Measurements from ENCODE around the gene APEX2.
"Not testable (repeated sequence)": the region's sequence is repeated elsewhere in the genome, so short reads cannot be mapped to it uniquely, and the experiment has no call there.

The APEX2 gene

DNA sequence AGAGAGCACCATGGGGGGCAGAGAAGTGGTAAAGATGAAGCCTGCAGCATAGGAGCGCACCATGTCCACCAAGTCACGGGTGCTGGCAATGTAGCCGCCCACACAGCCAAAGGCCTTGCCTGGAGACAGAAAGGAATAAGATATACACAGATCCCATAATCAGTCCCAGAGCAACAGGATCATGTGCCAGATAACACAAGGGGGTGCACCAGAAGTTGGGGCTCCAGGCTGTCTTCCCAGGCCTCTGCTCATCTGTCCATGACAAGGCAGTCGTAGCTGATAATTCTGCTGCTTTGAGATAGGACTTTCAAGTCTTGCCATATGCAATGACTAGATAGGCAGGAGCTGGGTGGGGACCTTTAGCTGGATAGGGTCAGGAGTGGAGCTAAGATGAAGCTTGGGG lies 14.7 kb downstream of the APEX2 start:
- DNase-seq (ENCODE audit: low spot score), result no peak

DNA sequence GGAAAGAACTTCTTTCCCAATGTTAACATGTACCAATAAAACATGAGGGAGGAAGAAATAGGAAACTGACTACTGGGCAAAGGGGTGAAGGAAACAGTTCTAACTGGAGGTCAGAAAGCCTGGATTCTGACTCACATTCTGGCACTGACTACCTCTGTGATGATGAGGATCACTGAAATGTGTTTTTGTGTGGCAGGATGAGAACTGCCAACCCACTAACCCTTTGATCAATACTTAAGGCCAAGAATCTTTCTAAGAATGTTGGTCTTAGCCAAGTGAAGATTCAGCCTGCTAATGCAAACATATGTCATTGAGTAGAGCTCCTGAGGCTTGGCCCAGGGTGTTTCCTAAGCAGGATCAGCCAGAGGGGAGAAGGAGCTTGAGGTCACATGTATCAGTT lies 26.0 kb downstream of the APEX2 start:
- DNase-seq (ENCODE audit: low spot score), result no peak

DNA sequence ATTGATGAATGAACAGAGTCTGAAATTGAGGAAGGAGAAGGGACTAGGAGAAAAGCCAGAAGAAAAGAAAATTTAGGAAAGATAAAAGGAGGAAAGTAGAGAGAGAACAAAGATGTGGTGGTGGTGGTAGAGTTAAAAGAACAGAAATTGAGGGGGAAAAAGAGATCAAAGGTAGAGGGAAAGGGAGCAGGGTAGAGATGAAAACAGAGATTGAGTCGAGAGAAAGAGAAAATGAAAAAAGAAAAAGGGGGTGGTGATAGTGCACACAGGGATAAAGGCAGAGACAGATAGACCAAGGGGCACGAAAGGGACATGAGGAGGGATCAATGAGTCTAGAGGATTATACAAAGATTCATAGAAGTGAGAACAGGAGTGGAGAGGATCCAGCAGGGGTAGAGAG lies 26.7 kb downstream of the APEX2 start:
- DNase-seq (ENCODE audit: low spot score), result no peak

DNA sequence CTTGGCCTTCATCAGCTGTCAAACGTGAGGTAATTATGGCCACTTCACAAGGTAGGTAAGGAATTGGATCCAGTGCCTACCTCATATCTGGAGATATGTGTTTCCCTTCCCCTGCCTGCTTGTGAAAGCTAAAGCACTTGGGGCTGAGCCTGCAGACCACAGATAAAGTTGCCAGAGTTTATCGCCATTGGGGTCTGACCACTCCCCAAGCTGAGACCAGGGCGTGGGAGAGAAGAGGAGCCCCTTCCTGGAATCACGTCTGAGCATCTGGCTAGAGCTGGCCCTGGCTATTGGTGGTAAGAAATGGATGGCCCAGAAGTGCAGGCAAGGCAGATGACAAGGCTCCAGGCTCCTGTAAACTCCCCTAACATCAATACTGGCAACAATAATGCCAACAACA lies 27.9 kb downstream of the APEX2 start:
- DNase-seq (ENCODE audit: low spot score), result no peak

DNA sequence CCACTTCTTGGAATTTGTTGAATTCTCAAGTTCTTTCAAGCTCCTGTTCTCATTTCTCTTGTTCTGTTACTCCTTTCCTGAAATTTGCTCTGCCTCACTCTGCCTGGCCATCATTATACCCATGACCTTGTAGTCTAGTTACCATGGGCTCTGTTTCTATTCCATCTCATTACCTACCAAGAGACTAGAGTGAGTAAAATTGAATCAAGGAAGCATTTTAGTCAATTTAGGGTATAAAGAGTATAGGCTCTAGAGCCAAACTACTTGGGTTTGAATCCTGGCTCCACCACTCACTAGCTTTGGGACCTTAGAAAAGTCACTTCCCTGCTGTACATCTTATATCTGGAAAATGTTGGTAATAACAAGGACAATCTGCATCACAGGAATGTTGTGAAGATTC lies 28.4 kb downstream of the APEX2 start:
- DNase-seq (ENCODE audit: low spot score), result no peak

DNA sequence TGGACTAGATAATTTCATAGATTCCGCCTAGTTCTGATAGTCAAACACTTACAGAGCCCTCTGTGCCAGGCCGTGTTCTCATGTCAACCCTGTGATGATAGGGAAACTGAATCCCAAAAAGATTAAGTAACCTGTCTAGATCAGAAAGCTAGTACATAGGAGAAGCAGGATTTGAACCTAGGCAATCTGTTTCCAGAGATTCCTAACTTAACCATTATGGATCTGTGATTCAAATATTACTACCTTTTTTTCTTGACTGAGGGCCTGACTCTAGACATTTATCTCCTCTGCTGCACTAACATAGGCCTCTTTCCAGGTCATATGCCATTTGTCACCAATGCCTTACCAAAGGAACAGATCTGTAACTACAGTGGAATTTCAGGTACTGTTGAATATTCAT lies 29.1 kb downstream of the APEX2 start:
- no peak for DNase-seq (ENCODE audit: low spot score)

DNA sequence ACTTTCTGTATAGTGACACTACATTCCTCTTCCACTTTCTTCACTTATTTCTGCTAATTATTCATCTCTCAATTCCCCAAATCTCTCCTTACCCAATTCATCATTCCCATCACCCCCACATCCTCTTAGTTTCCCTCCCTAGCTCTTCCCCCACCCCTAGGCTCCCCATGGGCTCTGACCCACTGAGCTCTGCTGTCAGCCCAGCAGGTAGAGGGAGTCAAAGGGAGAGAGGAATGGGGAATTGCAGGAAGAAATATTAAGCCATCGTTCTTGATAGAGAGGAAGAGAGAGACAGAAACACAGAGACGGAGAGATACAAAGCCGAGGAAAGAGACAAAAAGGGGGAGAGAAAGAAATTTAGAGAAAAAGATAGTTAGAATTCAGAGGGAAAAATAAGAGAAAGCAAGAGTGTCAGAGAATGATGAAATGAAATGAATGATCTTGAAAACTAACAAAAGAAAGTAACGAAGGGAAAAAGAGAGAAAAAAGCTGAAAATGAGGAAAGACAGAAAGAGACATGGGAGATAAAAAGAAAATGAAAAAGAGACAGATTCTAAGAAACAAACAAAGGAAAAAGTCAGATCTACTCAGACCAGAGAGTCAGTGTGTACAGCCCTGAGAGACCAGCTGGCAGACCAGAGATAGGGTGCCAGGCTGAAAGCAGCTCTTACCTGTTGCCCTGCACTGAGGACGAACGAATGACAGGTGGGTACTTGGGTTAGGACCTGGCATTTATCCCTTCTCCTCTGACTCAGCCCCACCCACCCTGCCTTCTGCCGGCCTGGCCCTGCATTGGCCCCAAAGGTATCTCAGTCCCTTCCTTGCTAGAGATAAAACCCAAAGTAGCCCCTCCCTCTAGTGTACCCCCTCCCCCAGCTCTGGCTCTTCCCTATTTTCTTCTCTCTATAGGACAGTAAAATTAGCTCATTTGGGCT lies 30.4 kb downstream of the APEX2 start, which contains the start of gene ALAS2:
TSS of gene ALAS2 (minus strand) at position 707 of the 935 bp plus-strand sequence. CDS start 4,977 bp downstream, outside the sequence.
- DNase-seq (ENCODE audit: low spot score), result no peak

DNA sequence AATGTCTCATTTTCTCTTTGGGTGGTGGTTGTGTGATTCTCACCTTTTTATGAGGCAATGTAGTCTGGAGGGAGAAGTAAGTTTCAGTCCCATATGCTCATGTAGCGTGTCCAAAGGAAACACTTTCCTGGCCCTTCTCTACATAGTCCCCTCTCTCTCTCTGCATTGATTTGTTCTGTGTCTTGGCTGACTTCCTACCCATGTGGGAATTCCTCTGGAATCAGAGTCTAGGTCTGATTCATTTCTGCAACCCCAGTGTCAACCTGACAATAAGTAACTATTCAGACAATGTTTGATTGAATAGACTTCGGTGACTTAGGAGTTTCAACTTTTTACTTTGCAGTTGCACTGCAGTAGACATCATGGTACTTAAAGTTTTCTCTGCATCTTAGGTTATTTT lies 33.3 kb downstream of the APEX2 start:
- no peak for DNase-seq (ENCODE audit: low spot score)

DNA sequence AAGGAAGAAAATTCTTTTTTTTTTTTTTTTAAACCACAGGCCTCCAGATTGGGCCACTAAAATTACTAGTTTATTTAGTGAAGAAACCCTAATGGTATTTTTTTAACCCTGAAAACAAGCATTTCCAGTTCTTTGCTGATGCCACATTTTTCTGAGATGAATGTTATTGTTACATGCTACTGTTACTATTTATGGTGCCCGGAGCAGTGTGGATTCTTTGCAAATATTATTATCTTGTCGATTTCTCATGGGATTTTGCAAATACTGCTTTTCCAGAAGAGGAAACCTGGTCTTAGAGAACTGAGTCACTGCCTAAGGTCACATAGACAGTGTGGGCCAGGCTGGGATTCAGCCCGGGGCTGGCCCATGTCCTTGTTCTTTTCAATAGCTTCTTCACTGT lies 39.3 kb downstream of the APEX2 start:
- DNase-seq (ENCODE audit: low spot score), result no peak

DNA sequence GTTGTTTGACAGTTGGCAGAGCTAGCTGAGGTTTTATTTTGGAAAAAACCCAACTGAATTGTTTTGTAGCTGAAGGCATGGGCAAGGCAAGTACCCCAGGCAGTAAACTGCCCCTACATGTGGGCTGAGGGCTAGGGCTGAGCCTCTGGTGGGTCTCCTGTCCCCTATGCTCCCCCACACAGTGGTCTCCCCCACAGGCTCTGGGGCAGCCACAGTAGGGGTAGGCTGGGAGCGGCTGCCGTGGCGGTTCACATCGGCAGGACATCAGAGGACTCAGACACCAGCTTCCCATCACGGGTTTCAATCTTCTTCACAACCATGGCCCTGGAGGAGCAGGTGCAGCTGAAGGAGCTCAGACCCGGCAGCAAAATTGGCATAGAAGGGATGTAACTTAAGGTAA lies 41.4 kb downstream of the APEX2 start:
- no peak for DNase-seq (ENCODE audit: low spot score)

DNA sequence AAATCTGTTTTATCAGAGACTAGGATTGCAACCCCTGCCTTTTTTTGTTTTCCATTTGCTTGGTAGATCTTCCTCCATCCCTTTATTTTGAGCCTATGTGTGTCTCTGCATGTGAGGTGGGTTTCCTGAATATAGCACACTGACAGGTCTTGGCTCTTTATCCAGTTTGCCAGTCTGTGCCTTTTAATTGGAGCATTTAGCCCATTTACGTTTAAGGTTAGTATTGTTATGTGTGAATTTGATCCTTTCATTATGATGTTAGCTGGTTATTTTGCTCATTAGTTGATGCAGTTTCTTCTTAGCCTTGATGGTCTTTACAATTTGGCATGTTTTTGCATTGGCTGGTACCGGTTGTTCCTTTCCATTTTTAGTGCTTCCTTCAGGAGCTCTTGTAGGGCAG lies 50.4 kb downstream of the APEX2 start:
- DNase-seq (ENCODE audit: low spot score), result not testable (repeated sequence)

DNA sequence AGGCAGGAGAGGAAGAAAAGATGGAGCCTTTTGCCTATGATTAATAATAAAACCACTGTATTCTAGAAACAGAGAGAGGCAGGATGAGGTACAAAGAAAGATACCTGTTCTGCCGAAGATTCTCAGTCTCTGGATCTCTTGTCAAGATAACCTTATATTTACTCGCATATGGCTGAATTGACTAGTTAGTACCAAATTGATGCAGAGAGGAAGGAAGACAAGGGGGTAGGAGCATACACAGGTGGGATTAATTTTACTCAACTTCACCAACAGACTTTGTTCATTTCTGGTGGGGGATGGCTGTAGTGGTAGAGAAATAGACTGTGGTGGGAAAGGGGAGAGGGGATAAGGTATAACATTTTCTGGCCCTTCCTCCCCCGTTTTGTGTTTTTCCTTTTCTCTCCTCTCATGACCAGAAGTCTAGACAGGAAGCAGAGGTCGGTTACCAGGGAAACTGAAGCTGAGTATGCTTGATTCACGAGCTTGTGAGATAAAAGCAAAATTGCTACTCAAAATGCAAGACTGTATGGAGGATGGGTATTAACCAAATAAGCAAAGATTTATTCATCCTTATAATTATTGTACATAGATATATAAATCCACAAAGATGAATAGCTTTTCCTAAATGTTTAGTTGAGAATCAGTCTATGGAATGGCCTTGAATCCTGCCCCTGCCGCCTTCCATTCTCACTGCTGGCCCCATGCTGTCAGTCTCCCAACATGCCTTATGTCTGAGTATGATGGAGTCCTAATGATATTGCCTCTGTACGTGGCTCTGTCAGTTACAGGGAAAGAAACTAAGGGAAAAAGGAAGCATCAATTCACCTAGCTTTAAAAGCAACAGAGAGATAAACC lies 56.9 kb downstream of the APEX2 start:
- DNase-seq (ENCODE audit: low spot score), result peak; percentile 1

DNA sequence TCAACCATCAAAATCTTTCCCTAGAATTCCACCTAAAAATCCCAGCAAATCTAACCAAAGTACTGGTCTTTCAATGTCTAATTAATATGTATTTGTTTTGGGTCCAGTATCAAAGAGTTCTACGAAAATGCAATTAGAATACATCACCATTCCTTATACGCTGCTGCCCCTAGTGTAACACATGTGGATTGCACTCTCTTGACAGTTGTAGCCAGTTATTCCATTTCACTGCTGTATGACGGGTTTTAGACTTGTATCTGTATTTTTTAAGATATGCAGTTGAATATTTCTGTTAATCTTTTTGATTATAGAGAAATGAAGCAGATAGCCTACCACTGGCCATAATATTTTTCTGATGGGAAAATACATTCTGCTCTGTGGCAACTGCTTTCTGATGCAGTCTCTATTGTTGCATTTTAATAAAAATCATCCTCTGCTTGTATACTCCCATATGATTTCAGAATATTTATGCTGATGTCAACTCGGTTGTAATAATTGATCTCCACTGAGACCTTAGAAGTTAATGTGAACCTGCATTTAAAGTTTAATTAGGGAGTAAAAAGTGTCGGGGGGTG lies 57.6 kb downstream of the APEX2 start:
- DNase-seq (ENCODE audit: low spot score), result peak; percentile 51

All from NAMALWA (cell line).